Measurements from ENCODE around the gene DPEP3. TPM values are rescaled to one million over a fixed set of nuclear protein-coding genes. Genes with fewer than 3 reads are reported as not detected.
A peak's percentile ranks its signal among the peaks of the same experiment; 100 is the strongest.

DPEP3 gene
- total and polyA plus RNA-seq, 7 donors: 0.10 to 0.45 (median 0.17) TPM; not detected in 2

GRCh38 chr16:67951485-67951884 is 28.8 kb downstream of the DPEP3 start:
- peak in 1 of 2 donors; percentile 53 for DNase-seq
- intact Hi-C loops (cut with DNase I): no loop called here
- peak in 3 of 4 donors; percentile 23 to 54 (median 28) for ATAC-seq
- Histone ChIP-seq H3K4me1 (peaks cover 10% of the 10 kb centered on the region), H3K27ac (no peak overlapping the region), H3K9me3 (no peaks in the 10 kb centered on the region), H3K4me3 (no peak overlapping the region), H3K36me3 (ENCODE audit: insufficient read depth in 1 of 2, low read depth in 1 of 2) (peaks cover 9 to 100% of the 10 kb centered on the region in 2 donors), H3K27me3 (ENCODE audit: insufficient read depth in 3 of 3, low read length in 2 of 3) (no peaks in the 10 kb centered on the region)
- no peak for TF ChIP-seq CTCF (IDR thresholded peaks at IDR 0.05)
- WGBS, 3 donors: 20 to 39% (median 28%) methylated on average over 12 of the region's 12 CpGs

GRCh38 chr16:67950335-67950843 is 29.9 kb downstream of the DPEP3 start:
- H3K27me3 ChIP-seq (ENCODE audit: insufficient read depth in 3 of 3, low read length in 2 of 3): no peaks in the 10 kb centered on the region
- no peaks in the 10 kb centered on the region for H3K9me3 ChIP-seq
- H3K4me3 ChIP-seq: no peak overlapping the region
- H3K27ac ChIP-seq: no peak overlapping the region
- peaks cover 10% of the 10 kb centered on the region for H3K4me1 ChIP-seq
- peaks cover 9 to 100% of the 10 kb centered on the region in 2 donors for H3K36me3 ChIP-seq (ENCODE audit: insufficient read depth in 1 of 2, low read depth in 1 of 2)
- no peak for ATAC-seq
- 82 to 88% (median 84%) methylated on average over 16 of the region's 16 CpGs for WGBS, 3 donors
- intact Hi-C loops (cut with DNase I): no loop called here
- DNase-seq: peak in 1 of 2 donors; percentile 12
- TF ChIP-seq CTCF (IDR thresholded peaks at IDR 0.05): no peak

- no peak for TF ChIP-seq CTCF (IDR thresholded peaks at IDR 0.05)
- Histone ChIP-seq H3K4me1 (peaks cover 15% of the 10 kb centered on the region), H3K27me3 (ENCODE audit: insufficient read depth in 3 of 3, low read length in 2 of 3) (no peaks in the 10 kb centered on the region), H3K27ac (no peak overlapping the region), H3K36me3 (ENCODE audit: insufficient read depth in 1 of 2, low read depth in 1 of 2) (peaks cover 9 to 100% of the 10 kb centered on the region in 2 donors), H3K4me3 (no peak overlapping the region), H3K9me3 (no peaks in the 10 kb centered on the region)
- ATAC-seq (no peak), DNase-seq (no peak)
- intact Hi-C loops (cut with DNase I): no loop called here
- WGBS, 3 donors: 89 to 93% (median 91%) methylated on average over 11 of the region's 11 CpGs
Observed at GRCh38 chr16:67949645-67950044, 30.7 kb downstream of the DPEP3 start.

DNA sequence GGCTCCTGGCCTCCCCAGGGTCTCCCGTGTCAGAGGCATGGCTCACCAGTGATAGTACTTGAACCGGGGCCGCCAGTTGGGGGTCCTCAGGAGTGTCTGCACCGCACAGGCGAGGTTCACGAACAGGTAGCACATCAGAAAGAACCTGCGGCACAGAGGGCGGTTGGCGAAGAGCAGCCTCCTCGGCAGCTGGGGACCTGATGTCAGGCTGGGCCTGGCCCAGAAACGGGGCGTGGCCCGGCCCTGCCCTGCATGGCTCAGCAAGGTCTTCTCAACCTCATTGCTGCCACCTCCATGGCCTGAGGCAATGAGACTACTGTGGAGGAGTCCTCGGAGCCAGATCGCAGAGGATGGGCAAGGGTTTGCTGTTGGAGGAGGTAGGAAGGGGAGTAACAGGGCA is 32.3 kb downstream of the DPEP3 start:
- H3K4me3 ChIP-seq: no peak overlapping the region
- DNase-seq (no peak), ATAC-seq (no peak)
- TF ChIP-seq CTCF (IDR thresholded peaks at IDR 0.05): no peak
- intact Hi-C loops (cut with DNase I): no loop called here
- WGBS, 3 donors: 88 to 96% (median 91%) methylated on average over 15 of the region's 15 CpGs
- H3K36me3 ChIP-seq (ENCODE audit: insufficient read depth in 1 of 2, low read depth in 1 of 2): peaks cover 9 to 98% of the 10 kb centered on the region in 2 donors
- H3K4me1 ChIP-seq: peaks cover 19% of the 10 kb centered on the region
- no peak overlapping the region for H3K27ac ChIP-seq
- no peaks in the 10 kb centered on the region for H3K27me3 ChIP-seq (ENCODE audit: insufficient read depth in 3 of 3, low read length in 2 of 3)
- no peaks in the 10 kb centered on the region for H3K9me3 ChIP-seq

GRCh38 chr16:67946966-67947558 is 33.2 kb downstream of the DPEP3 start:
- Histone ChIP-seq H3K27ac (no peak overlapping the region), H3K36me3 (ENCODE audit: insufficient read depth in 1 of 2, low read depth in 1 of 2) (peaks cover 9 to 98% of the 10 kb centered on the region in 2 donors), H3K9me3 (no peaks in the 10 kb centered on the region), H3K4me3 (no peak overlapping the region), H3K27me3 (ENCODE audit: insufficient read depth in 3 of 3, low read length in 2 of 3) (no peaks in the 10 kb centered on the region), H3K4me1 (peaks cover 18% of the 10 kb centered on the region)
- 87 to 91% (median 90%) methylated on average over 25 to 28 of the region's 28 CpGs for WGBS, 3 donors
- intact Hi-C loops (cut with DNase I): no loop called here
- no peak for DNase-seq
- TF ChIP-seq CTCF (IDR thresholded peaks at IDR 0.05): no peak
- no peak for ATAC-seq
